ENCODE results near the gene COPE.

COPE gene

DNA sequence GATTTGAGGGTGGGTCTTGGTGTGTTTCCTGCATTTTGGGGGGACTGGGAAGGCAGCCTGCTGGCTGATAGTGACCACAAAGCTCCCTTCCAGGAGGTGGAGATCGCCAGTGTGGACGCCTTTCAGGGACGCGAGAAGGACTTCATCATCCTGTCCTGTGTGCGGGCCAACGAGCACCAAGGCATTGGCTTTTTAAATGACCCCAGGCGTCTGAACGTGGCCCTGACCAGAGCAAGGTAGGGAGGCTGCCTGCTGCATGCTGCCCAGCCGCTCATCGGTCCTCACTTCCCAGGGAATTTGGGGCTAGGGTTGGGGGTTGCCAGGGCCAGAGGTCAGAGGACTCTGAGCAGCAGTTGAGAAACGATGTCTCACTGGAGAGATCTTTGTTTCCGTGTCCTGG is 57.3 kb downstream of the COPE start:
- in situ Hi-C loops (cut with HindIII; ENCODE audit: low pct_ligation_motif_present, low sequenced_read_pairs), result loop anchor here (25.0 kb wide), 1 partner anchor 275 kb away; the partner anchor contains the start of gene REX1BD
- Histone ChIP-seq H3K36me3 (replicated peaks) (peaks cover 88% of the 10 kb centered on the region), H3K27ac (no peak overlapping the region), H3K4me3 (ENCODE audit: low read depth, low read length) (no peak overlapping the region), H3K27me3 (replicated peaks) (no peaks in the 10 kb centered on the region)
- no peak for DNase-seq
- TF ChIP-seq, protein P1, sequence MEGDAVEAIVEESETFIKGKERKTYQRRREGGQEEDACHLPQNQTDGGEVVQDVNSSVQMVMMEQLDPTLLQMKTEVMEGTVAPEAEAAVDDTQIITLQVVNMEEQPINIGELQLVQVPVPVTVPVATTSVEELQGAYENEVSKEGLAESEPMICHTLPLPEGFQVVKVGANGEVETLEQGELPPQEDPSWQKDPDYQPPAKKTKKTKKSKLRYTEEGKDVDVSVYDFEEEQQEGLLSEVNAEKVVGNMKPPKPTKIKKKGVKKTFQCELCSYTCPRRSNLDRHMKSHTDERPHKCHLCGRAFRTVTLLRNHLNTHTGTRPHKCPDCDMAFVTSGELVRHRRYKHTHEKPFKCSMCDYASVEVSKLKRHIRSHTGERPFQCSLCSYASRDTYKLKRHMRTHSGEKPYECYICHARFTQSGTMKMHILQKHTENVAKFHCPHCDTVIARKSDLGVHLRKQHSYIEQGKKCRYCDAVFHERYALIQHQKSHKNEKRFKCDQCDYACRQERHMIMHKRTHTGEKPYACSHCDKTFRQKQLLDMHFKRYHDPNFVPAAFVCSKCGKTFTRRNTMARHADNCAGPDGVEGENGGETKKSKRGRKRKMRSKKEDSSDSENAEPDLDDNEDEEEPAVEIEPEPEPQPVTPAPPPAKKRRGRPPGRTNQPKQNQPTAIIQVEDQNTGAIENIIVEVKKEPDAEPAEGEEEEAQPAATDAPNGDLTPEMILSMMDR (IDR thresholded peaks at IDR 0.05; ENCODE audit: low read depth, low read length, missing control alignments), result no peak

DNA sequence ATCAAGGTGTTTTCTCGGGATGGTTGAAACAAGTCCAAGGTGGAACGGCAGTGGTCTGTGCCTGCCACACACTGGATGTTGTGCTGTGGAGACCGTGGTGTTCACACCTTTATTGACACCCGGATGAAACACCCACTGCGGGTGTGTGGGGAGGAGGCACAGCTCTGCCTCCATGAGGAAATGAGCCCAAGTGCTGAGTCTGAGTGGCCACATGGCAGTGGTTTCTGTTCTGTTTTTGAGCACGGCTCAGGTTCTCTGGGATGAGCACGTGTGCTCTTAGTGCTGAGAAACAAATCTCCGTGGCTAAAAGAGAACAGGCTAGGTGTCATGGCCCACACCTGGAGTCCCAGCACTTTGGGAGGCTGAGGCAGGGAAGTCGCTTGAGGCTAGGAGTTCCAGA is 58.0 kb downstream of the COPE start:
- no peak for DNase-seq
- Histone ChIP-seq H3K27me3 (replicated peaks) (no peaks in the 10 kb centered on the region), H3K27ac (no peak overlapping the region), H3K4me3 (ENCODE audit: low read depth, low read length) (no peak overlapping the region), H3K36me3 (replicated peaks) (peaks cover 91% of the 10 kb centered on the region)
- in situ Hi-C loops (cut with HindIII; ENCODE audit: low pct_ligation_motif_present, low sequenced_read_pairs), result loop anchor here (25.0 kb wide), 1 partner anchor 274 kb away; the partner anchor contains the start of gene REX1BD
- TF ChIP-seq, protein P1 (IDR thresholded peaks at IDR 0.05; ENCODE audit: low read depth, low read length, missing control alignments), result no peak

DNA sequence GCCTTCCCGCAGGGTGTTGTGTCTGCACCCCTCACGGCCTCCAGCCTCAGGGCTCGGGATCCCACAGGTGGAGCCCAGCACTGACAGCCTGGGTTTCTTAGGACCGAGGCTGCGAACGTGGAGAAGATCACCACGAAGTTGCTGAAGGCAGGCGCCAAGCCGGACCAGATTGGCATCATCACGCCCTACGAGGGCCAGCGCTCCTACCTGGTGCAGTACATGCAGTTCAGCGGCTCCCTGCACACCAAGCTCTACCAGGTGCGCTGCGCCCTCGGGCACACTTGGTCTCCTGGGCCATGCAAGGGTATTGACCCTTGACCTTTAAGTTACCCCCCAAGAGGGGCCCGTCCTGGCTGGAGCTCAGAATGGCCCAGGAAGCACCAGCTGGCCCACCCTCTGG is 58.5 kb downstream of the COPE start:
- no peak overlapping the region for H3K4me3 ChIP-seq (ENCODE audit: low read depth, low read length)
- DNase-seq, result no peak
- in situ Hi-C loops (cut with HindIII; ENCODE audit: low pct_ligation_motif_present, low sequenced_read_pairs), result loop anchor here (25.0 kb wide), 1 partner anchor 273 kb away; the partner anchor contains the start of gene REX1BD
- H3K27ac ChIP-seq, result no peak overlapping the region
- no peaks in the 10 kb centered on the region for H3K27me3 ChIP-seq (replicated peaks)
- TF ChIP-seq, protein P1 (IDR thresholded peaks at IDR 0.05; ENCODE audit: low read depth, low read length, missing control alignments), result no peak
- peaks cover 91% of the 10 kb centered on the region for H3K36me3 ChIP-seq (replicated peaks)

DNA sequence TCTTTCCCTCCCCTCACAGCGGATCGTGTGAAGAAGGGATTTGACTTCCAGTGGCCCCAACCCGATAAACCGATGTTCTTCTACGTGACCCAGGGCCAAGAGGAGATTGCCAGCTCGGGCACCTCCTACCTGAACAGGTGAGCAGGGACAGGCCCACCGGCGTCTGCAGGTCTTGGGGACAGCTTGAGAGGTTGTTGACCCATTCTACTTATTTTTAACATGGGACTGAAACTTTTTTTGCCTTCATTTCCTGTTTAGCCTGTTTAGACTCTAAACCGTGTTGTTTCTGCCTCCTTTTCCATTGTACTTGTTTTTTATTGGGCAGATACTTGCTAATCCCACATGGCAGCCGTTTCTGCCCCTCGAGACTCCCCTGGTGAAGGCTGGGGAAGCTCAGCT is 58.9 kb downstream of the COPE start:
- no peak overlapping the region for H3K4me3 ChIP-seq (ENCODE audit: low read depth, low read length)
- TF ChIP-seq, protein P1 (IDR thresholded peaks at IDR 0.05; ENCODE audit: low read depth, low read length, missing control alignments), result no peak
- in situ Hi-C loops (cut with HindIII; ENCODE audit: low pct_ligation_motif_present, low sequenced_read_pairs), result loop anchor here (25.0 kb wide), 1 partner anchor 273 kb away; the partner anchor contains the start of gene REX1BD

DNA sequence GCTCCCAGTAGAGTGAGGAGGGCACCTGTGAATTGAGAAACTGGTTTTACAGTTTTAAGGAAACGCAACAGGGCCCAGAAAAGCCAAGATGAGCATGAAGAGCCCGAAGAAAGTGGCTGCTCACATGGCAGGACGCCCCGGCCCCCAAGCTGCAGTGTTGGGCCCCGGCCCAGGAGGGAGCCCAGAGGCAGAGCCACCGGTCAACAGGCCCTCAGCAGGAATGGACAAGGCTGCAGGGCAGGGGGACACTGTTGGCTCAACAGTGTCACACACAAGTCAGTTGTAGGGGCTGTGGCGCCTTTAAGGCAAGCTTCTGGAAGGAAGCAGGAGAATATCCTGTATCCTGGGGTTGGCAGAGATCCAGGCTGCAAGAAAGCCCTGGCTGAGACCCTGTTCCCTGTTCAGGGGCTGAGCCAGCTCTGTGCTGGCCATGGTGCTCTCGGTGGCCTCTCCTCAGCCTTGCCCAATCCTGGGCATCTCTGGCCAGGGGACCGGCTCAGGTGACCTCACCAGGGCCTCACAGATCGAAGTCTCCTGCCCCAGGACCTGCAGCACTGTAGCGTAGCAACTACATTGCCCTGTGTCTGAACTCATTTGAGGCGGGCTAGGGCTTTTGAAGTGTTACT is 59.4 kb downstream of the COPE start:
- no peak overlapping the region for H3K4me3 ChIP-seq (ENCODE audit: low read depth, low read length)
- DNase-seq, result no peak
- in situ Hi-C loops (cut with HindIII; ENCODE audit: low pct_ligation_motif_present, low sequenced_read_pairs), result loop anchor here (25.0 kb wide), 1 partner anchor 272 kb away; the partner anchor contains the start of gene REX1BD
- TF ChIP-seq, protein P1 (IDR thresholded peaks at IDR 0.05; ENCODE audit: low read depth, low read length, missing control alignments), result no peak
- peaks cover 90% of the 10 kb centered on the region for H3K36me3 ChIP-seq (replicated peaks)
- no peaks in the 10 kb centered on the region for H3K27me3 ChIP-seq (replicated peaks)
- H3K27ac ChIP-seq, result no peak overlapping the region

More for the DNA sequence above, 58.9 kb downstream of the COPE start:
- H3K36me3 ChIP-seq (replicated peaks), result peaks cover 89% of the 10 kb centered on the region
- no peaks in the 10 kb centered on the region for H3K27me3 ChIP-seq (replicated peaks)
- no peak for DNase-seq
- H3K27ac ChIP-seq, result no peak overlapping the region
